Measurements from ENCODE around the gene MYO18A.

Gene MYO18A

GRCh38 chr17:29145289-29146073 is 34.7 kb downstream of the MYO18A start:
- DNase-seq, result no peak

GRCh38 chr17:29143894-29144293 is 36.3 kb downstream of the MYO18A start:
- DNase-seq, result no peak

DNA sequence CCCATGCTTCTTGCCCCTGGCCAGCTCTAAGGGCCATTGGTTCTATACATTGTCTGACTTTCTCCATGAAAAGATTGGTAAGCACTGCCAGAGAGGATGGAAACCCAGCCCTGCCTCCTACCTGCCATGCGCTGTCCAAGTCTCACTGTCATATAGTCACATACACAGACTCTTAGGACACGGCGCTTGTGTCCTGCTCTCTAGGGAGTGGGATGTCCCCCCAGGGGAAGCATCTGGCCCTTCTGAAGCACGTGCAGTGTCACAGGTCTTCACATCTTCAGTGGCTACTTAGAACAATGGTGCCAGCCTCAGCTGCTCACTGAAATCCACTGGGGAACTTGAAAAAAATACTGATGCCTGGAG is 38.7 kb downstream of the MYO18A start:
- DNase-seq, result no peak

GRCh38 chr17:29140631-29141513 is 39.3 kb downstream of the MYO18A start:
- no peak for DNase-seq

DNA sequence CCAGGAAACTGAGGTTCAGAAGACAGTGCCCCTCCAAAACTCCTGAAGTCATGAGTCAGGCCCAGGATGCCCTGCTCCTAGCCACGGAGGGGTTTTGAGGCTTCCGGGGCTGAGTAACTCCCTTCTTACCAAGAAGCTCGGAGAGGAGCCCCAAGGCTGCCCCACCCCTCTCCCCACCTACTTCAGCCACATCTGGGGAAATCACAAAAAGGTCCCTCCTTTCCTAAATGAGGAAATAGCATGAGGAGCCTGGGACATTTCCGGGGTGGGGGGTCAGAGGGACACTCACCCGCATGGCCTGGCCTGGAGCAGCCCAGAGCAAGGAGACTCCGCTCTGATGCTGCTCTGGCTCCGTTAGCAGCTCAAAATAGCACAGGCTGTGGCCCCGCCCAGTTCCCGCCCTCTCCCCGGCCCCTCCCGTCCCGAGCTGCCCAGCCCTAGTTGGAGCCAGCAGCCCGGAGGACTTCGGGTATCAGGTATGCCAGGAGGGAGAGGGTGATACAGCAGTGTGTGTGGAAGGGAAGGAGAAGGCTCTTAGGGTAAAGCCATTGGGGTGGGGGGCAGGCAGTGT is 40.1 kb downstream of the MYO18A start:
- no peak for DNase-seq

GRCh38 chr17:29138971-29139691 is 41.1 kb downstream of the MYO18A start:
- no peak for DNase-seq

GRCh38 chr17:29138184-29138955 is 41.8 kb downstream of the MYO18A start:
- DNase-seq, result no peak

DNA sequence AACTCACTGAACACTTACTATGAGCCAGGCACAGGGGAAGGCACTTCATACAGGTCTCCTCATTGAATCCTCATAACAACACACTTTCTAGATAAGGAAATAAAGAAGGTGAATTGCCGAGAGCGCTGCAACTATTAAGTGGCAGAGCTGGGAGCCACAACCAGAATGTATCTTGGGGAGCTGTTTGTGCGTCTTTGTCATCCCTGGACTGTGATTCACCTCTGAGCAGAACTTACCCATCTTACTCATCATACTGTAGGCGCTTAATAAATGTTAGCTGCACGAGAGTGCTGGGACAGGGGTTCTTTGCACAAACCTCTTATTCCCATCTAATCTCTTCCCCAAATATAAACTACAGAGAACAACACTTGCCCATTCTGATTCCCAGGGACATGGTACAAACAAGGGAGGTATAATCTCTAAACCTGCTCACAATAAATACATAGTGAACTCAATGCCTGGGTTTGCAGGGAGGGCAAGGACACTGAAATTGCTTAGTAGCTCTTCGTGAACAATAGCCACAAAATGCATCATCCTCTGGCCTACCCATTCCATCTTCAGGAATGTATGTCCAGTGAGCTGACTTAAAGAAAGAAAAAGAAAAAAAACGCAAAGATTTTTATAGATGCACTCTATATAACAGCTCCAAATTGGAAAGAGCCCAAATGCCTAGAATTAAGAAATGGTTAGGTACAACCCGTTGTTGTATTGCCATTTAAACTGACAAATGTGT is 43.0 kb downstream of the MYO18A start:
- no peak for DNase-seq

GRCh38 chr17:29135464-29135863 is 44.7 kb downstream of the MYO18A start:
- DNase-seq, result no peak

GRCh38 chr17:29133121-29133713 is 47.0 kb downstream of the MYO18A start:
- DNase-seq, result no peak

DNA sequence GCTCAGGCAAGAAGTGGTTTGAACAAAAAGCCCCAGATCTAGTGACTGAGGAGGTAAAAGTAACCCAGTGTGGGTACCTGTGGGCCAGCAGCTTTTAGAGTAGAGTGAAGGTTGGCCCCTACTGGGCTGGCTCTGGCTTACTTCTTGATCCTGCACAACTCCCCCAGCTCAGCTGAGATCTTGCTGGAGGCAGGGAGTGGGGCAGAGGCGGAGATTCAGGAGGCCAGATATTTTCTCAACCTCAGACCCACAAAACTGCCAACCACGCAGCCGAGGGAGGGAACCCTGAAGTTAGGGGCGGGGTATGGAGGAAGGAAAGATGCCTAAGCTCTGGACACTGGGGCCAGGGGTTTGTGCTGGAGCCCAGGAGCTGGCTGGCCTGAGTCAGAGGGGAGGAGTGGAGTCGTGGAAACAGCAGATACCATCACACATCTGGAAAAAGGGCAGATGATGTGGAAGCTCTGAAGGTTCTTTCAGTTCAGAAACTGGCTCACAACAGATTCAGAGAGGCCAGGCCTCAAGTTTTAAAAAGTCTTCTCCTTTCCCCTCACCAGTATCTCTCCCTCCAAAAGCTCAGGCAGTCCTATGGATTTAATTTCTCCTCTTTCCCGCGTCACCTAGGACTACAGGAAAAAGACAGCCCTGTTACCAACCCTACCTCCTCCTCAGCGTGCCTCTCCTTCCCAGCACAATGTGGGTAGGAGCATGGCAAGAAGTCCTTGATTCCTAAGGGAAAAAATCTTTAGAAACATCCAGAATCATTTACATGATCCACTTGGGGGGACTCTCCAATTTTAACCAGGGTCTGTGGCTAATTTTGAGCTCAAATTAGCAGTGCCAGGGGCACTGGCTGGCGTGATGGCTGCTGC is 48.1 kb downstream of the MYO18A start:
- no peak for DNase-seq

- no peak for DNase-seq
Measured at GRCh38 chr17:29129731-29130130, 50.5 kb downstream of the MYO18A start.

GRCh38 chr17:29127840-29128239 is 52.4 kb downstream of the MYO18A start:
- no peak for DNase-seq

DNA sequence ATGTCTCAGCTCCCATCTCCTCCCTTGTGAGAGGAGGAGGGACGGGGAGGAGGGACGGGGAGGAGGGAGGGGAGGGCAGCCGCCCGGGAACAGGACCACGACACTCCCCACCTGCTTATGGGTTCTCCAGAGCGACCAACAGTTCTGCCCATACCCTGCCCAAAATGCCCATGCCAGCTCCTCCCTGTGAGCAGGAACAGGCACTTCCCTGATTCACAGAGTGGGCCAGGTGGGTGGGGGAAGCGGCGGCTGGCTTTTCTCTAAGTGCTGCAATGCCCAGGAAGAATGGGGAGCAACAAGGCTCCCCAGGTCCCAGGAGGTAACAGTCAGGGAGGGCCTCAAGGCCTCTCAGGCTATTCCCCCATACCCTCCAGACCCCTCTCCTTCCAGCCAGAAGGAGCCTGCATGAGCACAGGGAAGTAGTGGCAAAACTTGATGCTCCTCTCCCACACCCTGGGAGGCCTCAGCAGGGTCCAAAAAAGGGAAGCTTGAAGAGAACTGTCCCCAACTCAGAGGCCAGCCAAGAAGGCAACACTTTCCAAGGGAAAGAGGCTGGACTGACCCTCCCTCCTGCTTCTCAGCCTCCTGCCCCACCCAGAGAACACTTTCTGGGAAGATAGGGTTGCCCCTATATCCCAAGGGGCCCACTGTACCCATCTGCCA is 53.8 kb downstream of the MYO18A start:
- DNase-seq, result no peak

DNA sequence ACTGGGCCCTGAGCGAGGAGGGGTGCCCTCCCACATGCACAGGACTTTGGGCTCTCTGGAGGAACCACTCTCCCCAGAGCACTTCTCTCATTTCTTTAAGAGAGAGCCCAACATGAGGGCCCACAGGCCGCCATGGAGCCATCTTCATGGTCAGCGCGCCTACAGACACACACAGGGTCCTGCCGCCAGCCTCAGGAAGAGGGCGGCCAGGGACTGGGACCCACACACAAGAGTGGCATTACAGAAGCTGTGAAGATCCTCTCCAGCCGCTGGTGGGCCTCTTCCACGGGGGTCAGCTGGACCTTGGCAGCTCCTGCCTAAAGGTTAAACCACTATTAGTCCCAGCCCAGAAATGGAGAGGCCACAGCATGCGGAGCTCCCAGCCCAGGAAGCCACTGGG is 54.5 kb downstream of the MYO18A start:
- DNase-seq, result no peak

- DNase-seq, result no peak
Measured at GRCh38 chr17:29124925-29125273, 55.3 kb downstream of the MYO18A start.

DNA sequence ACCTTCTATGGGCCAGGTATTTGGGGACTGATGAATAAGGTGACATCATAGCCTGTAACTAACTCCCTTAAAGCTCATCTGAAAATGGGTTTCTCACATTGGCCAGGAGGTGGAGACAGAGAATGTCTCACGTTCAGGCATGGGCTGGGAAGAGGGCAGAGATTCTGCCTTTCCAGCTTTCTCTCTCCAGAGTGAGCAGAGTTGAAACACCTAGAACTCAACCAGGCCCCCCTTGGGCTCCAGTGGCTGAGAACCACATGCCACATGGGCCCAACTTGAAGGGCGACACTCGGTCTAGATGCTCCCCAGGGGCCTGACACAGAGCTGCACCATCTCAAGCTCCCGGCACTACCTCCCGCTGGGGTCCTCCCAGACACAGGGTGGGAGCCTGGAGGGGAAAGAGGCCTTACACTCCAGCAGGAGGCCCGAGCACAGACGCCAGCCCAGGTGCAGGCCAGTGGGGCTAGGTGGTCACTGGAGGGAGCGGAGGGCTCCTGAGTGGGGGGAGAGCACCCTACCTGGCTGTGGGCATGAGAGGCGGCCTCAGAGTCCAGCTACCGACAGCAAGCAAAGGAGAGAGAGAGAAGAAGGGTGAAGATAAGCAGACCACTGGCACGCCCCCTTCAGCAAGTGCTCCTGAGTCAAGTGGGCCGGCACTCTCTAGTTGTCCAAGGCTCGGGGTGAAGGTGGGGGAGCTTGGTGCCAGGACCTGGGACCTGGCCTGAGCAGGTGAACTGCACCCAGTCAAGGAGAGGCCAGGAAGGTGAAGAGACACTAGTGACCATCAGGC is 55.9 kb downstream of the MYO18A start:
- no peak for DNase-seq

- no peak for DNase-seq
Measured at GRCh38 chr17:29123111-29123510, 57.1 kb downstream of the MYO18A start.

DNA sequence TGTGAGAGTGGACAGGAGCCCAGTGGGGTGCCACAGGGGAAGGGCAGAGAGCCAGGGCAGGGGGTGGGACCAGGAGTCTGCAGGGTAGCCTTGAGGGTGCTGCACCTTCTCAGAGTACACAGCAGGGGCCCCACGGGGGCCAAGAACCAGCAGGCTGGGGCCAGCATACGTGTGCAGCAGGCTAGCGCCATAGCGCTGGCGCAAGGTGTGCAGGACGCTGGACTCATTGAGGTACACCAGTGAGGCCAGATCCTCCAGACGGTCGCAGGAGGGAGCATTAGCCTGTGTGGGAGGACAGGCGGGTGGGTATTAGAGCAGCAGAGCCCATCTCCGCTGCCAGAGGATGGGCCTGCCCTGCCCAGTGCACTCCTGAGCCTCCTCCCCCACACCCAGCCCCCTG is 58.8 kb downstream of the MYO18A start:
- no peak for DNase-seq
